ENCODE results near the gene ADCK2.

GRCh38 chr7:140656548-140657515, 15.9 kb upstream of the ADCK2 start:
- TF ChIP-seq, protein P1, sequence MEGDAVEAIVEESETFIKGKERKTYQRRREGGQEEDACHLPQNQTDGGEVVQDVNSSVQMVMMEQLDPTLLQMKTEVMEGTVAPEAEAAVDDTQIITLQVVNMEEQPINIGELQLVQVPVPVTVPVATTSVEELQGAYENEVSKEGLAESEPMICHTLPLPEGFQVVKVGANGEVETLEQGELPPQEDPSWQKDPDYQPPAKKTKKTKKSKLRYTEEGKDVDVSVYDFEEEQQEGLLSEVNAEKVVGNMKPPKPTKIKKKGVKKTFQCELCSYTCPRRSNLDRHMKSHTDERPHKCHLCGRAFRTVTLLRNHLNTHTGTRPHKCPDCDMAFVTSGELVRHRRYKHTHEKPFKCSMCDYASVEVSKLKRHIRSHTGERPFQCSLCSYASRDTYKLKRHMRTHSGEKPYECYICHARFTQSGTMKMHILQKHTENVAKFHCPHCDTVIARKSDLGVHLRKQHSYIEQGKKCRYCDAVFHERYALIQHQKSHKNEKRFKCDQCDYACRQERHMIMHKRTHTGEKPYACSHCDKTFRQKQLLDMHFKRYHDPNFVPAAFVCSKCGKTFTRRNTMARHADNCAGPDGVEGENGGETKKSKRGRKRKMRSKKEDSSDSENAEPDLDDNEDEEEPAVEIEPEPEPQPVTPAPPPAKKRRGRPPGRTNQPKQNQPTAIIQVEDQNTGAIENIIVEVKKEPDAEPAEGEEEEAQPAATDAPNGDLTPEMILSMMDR (conservative IDR thresholded peaks at IDR 0.05) = no peak
- no peak for TF ChIP-seq ZFX (IDR thresholded peaks at IDR 0.05)

Measured in C4-2B (cell line).